ENCODE results near the gene PROKR1.

Gene PROKR1

DNA sequence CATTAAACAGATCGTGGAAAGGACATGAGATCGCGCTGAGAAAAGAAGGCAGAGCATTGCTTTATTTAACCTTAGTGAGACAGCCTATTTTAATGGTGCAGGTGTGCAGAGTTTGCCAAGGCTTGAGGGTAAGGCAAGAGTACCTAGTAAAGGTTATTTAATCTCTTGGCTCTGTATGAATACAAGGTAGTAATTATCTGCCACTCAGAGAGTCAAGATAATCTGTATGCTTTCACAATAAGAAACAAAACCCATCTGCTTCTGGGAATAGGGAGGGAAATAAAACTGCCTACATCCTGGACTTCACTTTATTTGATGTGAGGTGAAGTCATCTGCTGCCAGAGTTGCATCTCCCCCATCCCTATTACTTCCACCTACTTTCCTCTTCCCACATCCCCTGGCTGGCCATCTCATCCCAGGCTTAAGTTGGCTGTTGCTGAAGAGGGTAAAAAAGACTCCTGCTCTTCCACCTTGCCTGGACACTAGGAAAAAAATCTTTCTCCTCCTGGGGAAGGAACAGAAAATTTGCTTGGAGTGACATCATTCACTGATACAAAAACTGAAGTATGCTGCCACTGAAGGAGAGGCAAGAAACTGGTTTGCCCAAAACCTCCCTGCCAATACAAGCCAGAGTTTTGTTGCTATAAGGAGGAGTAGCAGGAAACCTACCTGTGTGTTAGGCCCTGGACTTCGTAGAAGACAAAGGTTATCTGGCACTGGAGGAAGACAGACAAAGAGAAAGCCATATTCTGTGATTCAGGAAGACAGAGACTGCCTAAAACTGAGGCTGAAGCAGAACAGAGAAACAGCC is 55.4 kb downstream of the PROKR1 start:
- H3K4me3 ChIP-seq (ENCODE audit: low read depth, low read length) = no peak overlapping the region
- TF ChIP-seq, protein P1, sequence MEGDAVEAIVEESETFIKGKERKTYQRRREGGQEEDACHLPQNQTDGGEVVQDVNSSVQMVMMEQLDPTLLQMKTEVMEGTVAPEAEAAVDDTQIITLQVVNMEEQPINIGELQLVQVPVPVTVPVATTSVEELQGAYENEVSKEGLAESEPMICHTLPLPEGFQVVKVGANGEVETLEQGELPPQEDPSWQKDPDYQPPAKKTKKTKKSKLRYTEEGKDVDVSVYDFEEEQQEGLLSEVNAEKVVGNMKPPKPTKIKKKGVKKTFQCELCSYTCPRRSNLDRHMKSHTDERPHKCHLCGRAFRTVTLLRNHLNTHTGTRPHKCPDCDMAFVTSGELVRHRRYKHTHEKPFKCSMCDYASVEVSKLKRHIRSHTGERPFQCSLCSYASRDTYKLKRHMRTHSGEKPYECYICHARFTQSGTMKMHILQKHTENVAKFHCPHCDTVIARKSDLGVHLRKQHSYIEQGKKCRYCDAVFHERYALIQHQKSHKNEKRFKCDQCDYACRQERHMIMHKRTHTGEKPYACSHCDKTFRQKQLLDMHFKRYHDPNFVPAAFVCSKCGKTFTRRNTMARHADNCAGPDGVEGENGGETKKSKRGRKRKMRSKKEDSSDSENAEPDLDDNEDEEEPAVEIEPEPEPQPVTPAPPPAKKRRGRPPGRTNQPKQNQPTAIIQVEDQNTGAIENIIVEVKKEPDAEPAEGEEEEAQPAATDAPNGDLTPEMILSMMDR (IDR thresholded peaks at IDR 0.05; ENCODE audit: low read depth, low read length) = no peak

DNA sequence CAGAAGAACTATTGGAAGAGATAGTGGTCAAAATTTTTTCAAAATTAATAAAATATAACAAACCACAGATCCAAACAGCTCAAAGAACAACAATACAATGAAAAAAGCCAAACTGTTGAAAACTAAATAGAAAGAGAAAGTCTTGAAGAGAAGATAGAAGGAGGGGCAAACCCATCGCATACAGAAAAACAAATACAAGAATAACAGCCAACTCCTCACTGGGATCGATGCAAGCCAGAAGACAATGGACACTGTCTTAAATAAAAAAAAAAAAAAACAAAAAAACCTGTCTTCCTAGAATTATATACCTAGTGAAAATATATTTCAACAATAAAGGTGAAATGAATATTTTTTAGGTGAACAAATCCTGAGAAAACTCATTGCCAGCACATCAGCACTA is 57.2 kb downstream of the PROKR1 start:
- TF ChIP-seq, protein P1 (IDR thresholded peaks at IDR 0.05; ENCODE audit: low read depth, low read length) = no peak
- no peak overlapping the region for H3K4me3 ChIP-seq (ENCODE audit: low read depth, low read length)

DNA sequence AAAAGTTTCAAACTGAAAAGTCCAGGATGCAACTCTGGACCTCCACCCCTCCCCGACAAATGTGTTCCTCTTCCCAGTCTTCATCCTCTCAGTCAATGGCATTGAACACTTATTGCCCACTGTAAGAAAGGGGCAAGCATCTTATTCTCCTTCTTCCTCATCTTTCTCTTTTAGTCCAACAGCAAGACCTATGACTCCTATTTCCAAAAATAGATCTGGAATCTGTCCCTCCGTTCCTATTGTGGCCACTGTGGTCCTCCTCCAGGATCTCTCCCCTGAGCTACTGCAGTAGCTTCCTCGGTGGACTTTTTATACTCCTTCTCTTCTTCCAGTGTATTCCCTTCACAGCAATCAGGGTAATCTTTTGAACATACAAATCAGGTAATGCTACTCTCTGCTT is 63.3 kb downstream of the PROKR1 start:
- TF ChIP-seq, protein P1 (IDR thresholded peaks at IDR 0.05; ENCODE audit: low read depth, low read length) = no peak
- H3K4me3 ChIP-seq (ENCODE audit: low read depth, low read length) = no peak overlapping the region
